ENCODE results near the gene GPRASP3. TPM values are rescaled to one million over a fixed set of nuclear protein-coding genes. Genes with fewer than 3 reads are reported as not detected.
"Not testable (repeated sequence)": the region's sequence is repeated elsewhere in the genome, so short reads cannot be mapped to it uniquely, and the experiment has no call there.

GPRASP3 gene, protein sequence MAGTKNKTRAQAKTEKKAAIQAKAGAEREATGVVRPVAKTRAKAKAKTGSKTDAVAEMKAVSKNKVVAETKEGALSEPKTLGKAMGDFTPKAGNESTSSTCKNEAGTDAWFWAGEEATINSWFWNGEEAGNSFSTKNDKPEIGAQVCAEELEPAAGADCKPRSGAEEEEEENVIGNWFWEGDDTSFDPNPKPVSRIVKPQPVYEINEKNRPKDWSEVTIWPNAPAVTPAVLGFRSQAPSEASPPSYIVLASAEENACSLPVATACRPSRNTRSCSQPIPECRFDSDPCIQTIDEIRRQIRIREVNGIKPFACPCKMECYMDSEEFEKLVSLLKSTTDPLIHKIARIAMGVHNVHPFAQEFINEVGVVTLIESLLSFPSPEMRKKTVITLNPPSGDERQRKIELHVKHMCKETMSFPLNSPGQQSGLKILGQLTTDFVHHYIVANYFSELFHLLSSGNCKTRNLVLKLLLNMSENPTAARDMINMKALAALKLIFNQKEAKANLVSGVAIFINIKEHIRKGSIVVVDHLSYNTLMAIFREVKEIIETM
- total RNA-seq: 1 to 10 TPM; 1.5 to 1.7 TPM

- DNase-seq: peak; percentile 86
- peak within 1 kb of the TSS; percentile 54 for H3K27ac Mint-ChIP-seq
- peaks cover 8% of the 10 kb centered on the region for H3K4me1 Mint-ChIP-seq (ENCODE audit: low read depth)
- peak within 1 kb of the TSS; percentile 91 for H3K4me3 Mint-ChIP-seq
- H3K9me3 Mint-ChIP-seq: no peaks in the 10 kb centered on the region
- intact Hi-C loops (cut with micrococcal nuclease): loop anchor here (5.0 kb wide), 1 partner anchor 47 kb away; no protein-coding TSS in a partner anchor
- no peaks in the 10 kb centered on the region for H3K27me3 Mint-ChIP-seq (ENCODE audit: low read depth)
- H3K36me3 Mint-ChIP-seq (ENCODE audit: low read depth): no peaks in the 10 kb centered on the region
- CTCF ChIA-PET: interaction anchor here (1.2 kb wide), 1 partner anchor 60 kb away, joined by 4 read pairs; no protein-coding TSS in a partner anchor
Measured at GRCh38 chrX:102720237-102721168, at the start of gene GPRASP3. GPRASP3 (plus strand) TSS chrX:102720743; CDS start chrX:102748996, 28,253 bp downstream.

DNA sequence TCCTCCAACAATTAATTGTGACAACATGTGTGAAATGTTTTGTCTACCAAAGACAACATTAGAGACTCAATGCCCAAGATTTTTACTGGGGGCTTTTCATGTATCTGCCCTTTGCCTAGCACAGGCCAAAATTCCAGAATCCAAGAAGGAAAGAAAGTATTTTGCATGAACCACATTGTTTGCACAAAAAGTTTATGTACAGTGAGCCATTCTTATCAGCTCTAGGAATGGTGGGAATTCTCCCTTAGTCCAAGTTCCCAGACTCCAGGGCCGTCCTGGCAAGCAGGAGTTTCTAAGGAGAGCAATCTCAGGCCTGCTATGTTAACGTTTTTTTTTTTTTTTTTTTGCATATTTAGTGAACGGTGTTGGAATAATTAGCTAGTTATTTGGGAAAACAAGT lies 47.7 kb upstream of the GPRASP3 start:
- peaks cover 4% of the 10 kb centered on the region for H3K9me3 Mint-ChIP-seq
- H3K27me3 Mint-ChIP-seq (ENCODE audit: low read depth): no peaks in the 10 kb centered on the region
- CTCF ChIA-PET: no interaction called here
- intact Hi-C loops (cut with micrococcal nuclease): no loop called here
- peaks cover 6% of the 10 kb centered on the region for H3K4me1 Mint-ChIP-seq (ENCODE audit: low read depth)
- peaks cover 15% of the 10 kb centered on the region for H3K36me3 Mint-ChIP-seq (ENCODE audit: low read depth)
- H3K4me3 Mint-ChIP-seq: no peak overlapping the region
- no peak overlapping the region for H3K27ac Mint-ChIP-seq
- no peak for DNase-seq

- H3K4me1 Mint-ChIP-seq (ENCODE audit: low read depth); H3K4me3 Mint-ChIP-seq; DNase-seq; H3K27me3 Mint-ChIP-seq (ENCODE audit: low read depth); intact Hi-C loops (cut with micrococcal nuclease); CTCF ChIA-PET; H3K27ac Mint-ChIP-seq: not testable (repeated sequence)
- H3K36me3 Mint-ChIP-seq (ENCODE audit: low read depth): peaks cover 17% of the 10 kb centered on the region
- peaks cover 12% of the 10 kb centered on the region for H3K9me3 Mint-ChIP-seq
Measured at GRCh38 chrX:102677479-102677878, 43.1 kb upstream of the GPRASP3 start.

DNA sequence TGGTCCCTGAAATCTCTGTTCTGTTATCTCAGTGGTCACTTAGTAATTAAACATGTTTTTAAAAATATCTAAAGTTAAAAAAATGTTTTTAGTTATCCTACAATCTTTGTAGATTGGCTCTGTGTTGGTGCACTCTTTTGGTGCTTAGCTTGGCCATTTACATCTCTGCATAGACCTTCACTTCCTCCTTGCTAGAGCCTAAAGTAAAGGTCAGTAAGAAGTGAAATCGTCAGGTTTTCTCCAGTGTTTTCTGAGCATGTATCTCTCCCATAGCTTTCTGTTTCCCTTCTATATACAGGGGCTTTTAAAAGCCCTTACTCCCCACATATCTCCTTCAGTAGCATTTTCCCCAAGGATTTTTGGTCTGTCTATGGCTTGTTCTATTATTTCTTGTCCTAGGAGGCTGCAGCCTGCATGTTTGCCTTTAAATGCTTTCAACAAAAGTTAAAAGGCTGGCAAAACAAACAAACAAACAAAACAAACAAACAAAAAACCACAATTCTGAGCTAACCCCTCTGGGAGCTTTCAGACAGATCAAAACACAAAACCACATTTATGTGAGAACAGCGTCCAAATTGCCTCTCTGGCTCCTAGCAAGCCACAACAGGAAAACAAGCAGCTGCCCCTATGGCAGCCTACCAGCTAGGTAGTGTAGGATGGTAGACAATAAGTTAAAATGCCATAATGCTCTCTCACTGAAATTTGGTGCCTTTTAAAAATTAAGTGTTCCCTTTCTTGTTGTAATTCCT lies 35.6 kb upstream of the GPRASP3 start:
- CTCF ChIA-PET: no interaction called here
- no peak overlapping the region for H3K27ac Mint-ChIP-seq
- H3K27me3 Mint-ChIP-seq (ENCODE audit: low read depth): no peaks in the 10 kb centered on the region
- no peak for DNase-seq
- H3K4me3 Mint-ChIP-seq: no peak overlapping the region
- intact Hi-C loops (cut with micrococcal nuclease): no loop called here
- peaks cover 34% of the 10 kb centered on the region for H3K36me3 Mint-ChIP-seq (ENCODE audit: low read depth)
- H3K4me1 Mint-ChIP-seq (ENCODE audit: low read depth): no peaks in the 10 kb centered on the region
- peaks cover 13% of the 10 kb centered on the region for H3K9me3 Mint-ChIP-seq

DNA sequence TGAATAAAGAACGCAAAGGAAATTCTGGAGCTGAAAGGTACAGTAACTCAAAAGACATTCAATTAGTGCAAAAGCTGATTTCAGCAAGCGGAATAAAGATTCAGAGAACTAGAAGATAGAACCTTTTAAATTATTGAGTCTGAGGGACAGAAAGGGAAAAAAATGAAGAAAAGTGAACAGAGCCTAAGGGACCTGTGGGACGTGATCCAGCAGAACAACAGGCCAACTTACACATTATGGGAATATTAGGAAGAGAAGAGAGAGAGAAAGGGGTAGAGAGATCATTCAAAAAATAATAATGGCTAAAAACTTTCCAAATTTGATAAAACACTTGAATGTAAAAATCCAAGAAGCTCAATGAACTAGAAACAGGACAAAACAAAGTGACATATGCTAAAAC lies 25.8 kb upstream of the GPRASP3 start:
- Mint-ChIP-seq H3K9me3 (no peaks in the 10 kb centered on the region), H3K36me3 (ENCODE audit: low read depth) (peaks cover 13% of the 10 kb centered on the region), H3K4me3 (no peak overlapping the region), H3K27me3 (ENCODE audit: low read depth) (no peaks in the 10 kb centered on the region), H3K4me1 (ENCODE audit: low read depth) (no peaks in the 10 kb centered on the region), H3K27ac (no peak overlapping the region)
- CTCF ChIA-PET: no interaction called here
- intact Hi-C loops (cut with micrococcal nuclease): no loop called here
- DNase-seq: no peak

GRCh38 chrX:102696306-102696705 lies 24.2 kb upstream of the GPRASP3 start:
- Mint-ChIP-seq H3K9me3 (no peaks in the 10 kb centered on the region), H3K4me1 (ENCODE audit: low read depth) (no peaks in the 10 kb centered on the region), H3K27ac (no peak overlapping the region), H3K36me3 (ENCODE audit: low read depth) (peaks cover 10% of the 10 kb centered on the region), H3K27me3 (ENCODE audit: low read depth) (no peaks in the 10 kb centered on the region), H3K4me3 (no peak overlapping the region)
- intact Hi-C loops (cut with micrococcal nuclease): no loop called here
- CTCF ChIA-PET: no interaction called here
- DNase-seq: no peak

DNA sequence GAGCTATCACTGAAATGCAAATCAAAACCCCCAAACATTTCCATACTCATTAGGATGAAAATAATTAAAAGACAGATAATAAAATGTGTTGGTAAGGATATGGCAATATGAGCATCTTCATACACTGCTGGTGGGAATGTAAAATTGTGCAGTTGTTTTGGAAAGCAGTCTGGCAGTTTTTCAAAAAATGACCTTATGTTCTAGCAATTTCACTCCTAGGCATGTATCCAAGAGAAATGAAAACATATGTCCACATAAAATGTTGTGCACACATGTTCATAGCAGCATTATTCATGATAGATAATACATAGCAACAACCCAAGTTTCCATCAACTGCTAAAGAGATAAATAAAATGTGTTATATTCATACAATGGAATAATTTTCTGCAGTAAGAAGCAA lies 23.0 kb upstream of the GPRASP3 start:
- Mint-ChIP-seq H3K27ac (no peak overlapping the region), H3K4me3 (no peak overlapping the region), H3K4me1 (ENCODE audit: low read depth) (no peaks in the 10 kb centered on the region), H3K27me3 (ENCODE audit: low read depth) (no peaks in the 10 kb centered on the region), H3K9me3 (peaks cover 1% of the 10 kb centered on the region), H3K36me3 (ENCODE audit: low read depth) (peaks cover 10% of the 10 kb centered on the region)
- DNase-seq: no peak
- CTCF ChIA-PET: no interaction called here
- intact Hi-C loops (cut with micrococcal nuclease): no loop called here

DNA sequence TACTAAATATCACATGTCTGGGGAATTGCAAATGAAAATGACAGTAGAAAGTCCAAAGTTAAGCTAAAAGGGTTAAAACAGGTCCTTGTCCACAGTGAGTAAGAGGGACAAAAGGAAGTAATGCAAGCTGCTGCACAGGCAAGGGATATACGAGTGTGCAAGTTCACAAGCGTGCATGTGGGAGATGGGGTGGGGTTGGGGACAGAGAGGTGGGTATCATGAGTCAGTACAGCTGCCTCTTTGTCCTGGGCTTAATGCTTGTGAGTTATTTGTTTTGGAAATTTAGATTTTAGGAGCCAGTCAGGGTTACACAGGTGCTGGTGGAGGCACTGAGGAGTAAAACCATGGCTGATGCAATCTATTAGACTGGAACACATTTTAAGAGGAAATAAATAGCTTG lies 11.6 kb upstream of the GPRASP3 start:
- Mint-ChIP-seq H3K27me3 (ENCODE audit: low read depth) (peaks cover 7% of the 10 kb centered on the region), H3K36me3 (ENCODE audit: low read depth) (no peaks in the 10 kb centered on the region), H3K4me1 (ENCODE audit: low read depth) (peaks cover 11% of the 10 kb centered on the region), H3K27ac (no peak overlapping the region), H3K9me3 (peaks cover 4% of the 10 kb centered on the region), H3K4me3 (no peak overlapping the region)
- no peak for DNase-seq
- intact Hi-C loops (cut with micrococcal nuclease): no loop called here
- CTCF ChIA-PET: no interaction called here

DNA sequence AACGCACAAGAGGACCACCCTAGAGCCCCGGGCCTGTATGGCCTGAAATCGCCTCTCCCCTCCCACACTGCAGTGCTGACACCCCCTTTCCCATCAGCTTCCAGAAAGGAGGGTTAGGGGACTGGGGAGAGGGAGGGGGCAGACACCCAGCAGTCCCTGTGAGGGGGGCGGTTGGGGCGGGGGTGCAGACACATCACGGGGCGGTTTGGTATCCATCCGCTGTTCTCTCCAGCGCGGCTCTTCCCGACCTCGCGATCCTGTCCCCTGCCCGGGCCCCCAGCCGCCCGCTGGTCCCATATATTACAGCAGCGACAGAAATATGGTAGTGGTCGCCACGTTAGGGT lies 8.7 kb upstream of the GPRASP3 start:
- Mint-ChIP-seq H3K27ac (no peak overlapping the region), H3K4me3 (peak overlapping the region; percentile 80), H3K4me1 (ENCODE audit: low read depth) (peaks cover 11% of the 10 kb centered on the region), H3K9me3 (no peaks in the 10 kb centered on the region), H3K27me3 (ENCODE audit: low read depth) (peaks cover 7% of the 10 kb centered on the region), H3K36me3 (ENCODE audit: low read depth) (no peaks in the 10 kb centered on the region)
- intact Hi-C loops (cut with micrococcal nuclease): loop anchor here (2.0 to 5.0 kb wide), 2 partner anchors 59 to 115 kb away; partner anchors contain the start of gene ARMCX5
- CTCF ChIA-PET: no interaction called here
- no peak for DNase-seq

- peak; percentile 41 for DNase-seq
- H3K4me1 Mint-ChIP-seq (ENCODE audit: low read depth): peaks cover 11% of the 10 kb centered on the region
- H3K4me3 Mint-ChIP-seq: peak within 1 kb of the TSS; percentile 80
- no peaks in the 10 kb centered on the region for H3K36me3 Mint-ChIP-seq (ENCODE audit: low read depth)
- no peaks in the 10 kb centered on the region for H3K9me3 Mint-ChIP-seq
- peaks cover 7% of the 10 kb centered on the region for H3K27me3 Mint-ChIP-seq (ENCODE audit: low read depth)
- H3K27ac Mint-ChIP-seq: no peak within 1 kb of the TSS
- intact Hi-C loops (cut with micrococcal nuclease): loop anchor here (2.0 to 5.0 kb wide), 2 partner anchors 60 to 115 kb away; partner anchors contain the start of gene ARMCX5
- CTCF ChIA-PET: no interaction called here
Measured at GRCh38 chrX:102712216-102712966, 8.2 kb upstream of the GPRASP3 start, which contains the start of gene GPRASP2. GPRASP2 (plus strand) TSS chrX:102712448; CDS start chrX:102714870, 2,422 bp downstream.

- H3K27ac Mint-ChIP-seq: no peak overlapping the region
- peak overlapping the region; percentile 79 for H3K4me3 Mint-ChIP-seq
- H3K9me3 Mint-ChIP-seq: no peaks in the 10 kb centered on the region
- intact Hi-C loops (cut with micrococcal nuclease): loop anchor here (2.0 to 5.0 kb wide), 2 partner anchors 60 to 116 kb away; partner anchors contain the start of gene ARMCX5
- H3K4me1 Mint-ChIP-seq (ENCODE audit: low read depth): peaks cover 11% of the 10 kb centered on the region
- CTCF ChIA-PET: no interaction called here
- DNase-seq: peak; percentile 38
- H3K27me3 Mint-ChIP-seq (ENCODE audit: low read depth): peaks cover 7% of the 10 kb centered on the region
- no peaks in the 10 kb centered on the region for H3K36me3 Mint-ChIP-seq (ENCODE audit: low read depth)
Measured at GRCh38 chrX:102712981-102713625, 7.4 kb upstream of the GPRASP3 start.
